ENCODE measurements around the gene E2F1.

Gene E2F1

GRCh38 chr20:33725607-33726264, 39.6 kb upstream of the E2F1 start:
- Histone ChIP-seq H3K4me3 (ENCODE audit: low read length) (no peak overlapping the region), H3K9me3 (ENCODE audit: control insufficient read depth, insufficient read depth, low read length) (no peaks in the 10 kb centered on the region), H3K36me3 (ENCODE audit: control insufficient read depth, insufficient read depth, low read length) (no peaks in the 10 kb centered on the region), H3K27me3 (ENCODE audit: control insufficient read depth, insufficient read depth, low read length) (no peaks in the 10 kb centered on the region), H3K27ac (ENCODE audit: low read length) (no peak overlapping the region), H3K4me1 (ENCODE audit: control insufficient read depth, insufficient read depth, low read length) (no peaks in the 10 kb centered on the region)
- no peak for DNase-seq (ENCODE audit: low read depth, low spot score)
- no CpG with 5 or more reads among the region's 7 CpGs for WGBS (ENCODE audit: insufficient coverage, insufficient read length)

DNA sequence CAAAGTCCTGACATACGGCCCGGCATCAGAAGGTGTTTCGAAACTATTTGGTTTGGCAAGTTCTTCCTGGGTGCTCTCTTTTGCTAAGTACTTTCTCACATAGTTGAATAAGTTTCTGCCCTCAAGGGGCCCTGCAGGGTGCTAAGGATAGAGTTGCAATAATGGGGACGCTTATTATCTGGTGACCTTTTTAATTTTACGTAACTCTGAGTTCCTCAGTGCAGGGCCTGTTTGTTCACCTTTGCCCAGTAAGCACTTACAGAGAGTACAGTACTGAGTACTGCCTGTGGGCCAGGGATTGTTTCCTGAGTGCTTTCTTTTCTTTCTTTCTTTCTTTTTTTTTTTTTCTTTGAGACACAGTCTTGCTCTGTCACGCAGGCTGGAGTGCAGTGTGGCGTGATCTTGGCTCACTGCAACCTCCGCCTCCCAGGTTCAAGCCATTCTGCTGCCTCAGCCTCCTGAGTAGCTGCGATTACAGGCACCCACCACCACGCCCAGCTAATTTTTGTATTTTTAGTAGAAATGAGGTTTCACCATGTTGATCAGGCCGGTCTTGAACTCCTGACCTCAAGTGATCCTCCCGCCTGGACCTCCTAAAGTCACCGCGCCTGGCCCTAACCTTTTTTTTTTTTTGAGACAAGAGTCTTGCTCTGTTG, 38.4 kb upstream of the E2F1 start:
- H3K36me3 ChIP-seq (ENCODE audit: control insufficient read depth, insufficient read depth, low read length): no peaks in the 10 kb centered on the region
- H3K9me3 ChIP-seq (ENCODE audit: control insufficient read depth, insufficient read depth, low read length): no peaks in the 10 kb centered on the region
- H3K27me3 ChIP-seq (ENCODE audit: control insufficient read depth, insufficient read depth, low read length): no peaks in the 10 kb centered on the region
- H3K27ac ChIP-seq (ENCODE audit: low read length): no peak overlapping the region
- no CpG with 5 or more reads among the region's 14 CpGs for WGBS (ENCODE audit: insufficient coverage, insufficient read length)
- DNase-seq (ENCODE audit: low read depth, low spot score): no peak
- no peak overlapping the region for H3K4me3 ChIP-seq (ENCODE audit: low read length)
- H3K4me1 ChIP-seq (ENCODE audit: control insufficient read depth, insufficient read depth, low read length): no peaks in the 10 kb centered on the region

DNA sequence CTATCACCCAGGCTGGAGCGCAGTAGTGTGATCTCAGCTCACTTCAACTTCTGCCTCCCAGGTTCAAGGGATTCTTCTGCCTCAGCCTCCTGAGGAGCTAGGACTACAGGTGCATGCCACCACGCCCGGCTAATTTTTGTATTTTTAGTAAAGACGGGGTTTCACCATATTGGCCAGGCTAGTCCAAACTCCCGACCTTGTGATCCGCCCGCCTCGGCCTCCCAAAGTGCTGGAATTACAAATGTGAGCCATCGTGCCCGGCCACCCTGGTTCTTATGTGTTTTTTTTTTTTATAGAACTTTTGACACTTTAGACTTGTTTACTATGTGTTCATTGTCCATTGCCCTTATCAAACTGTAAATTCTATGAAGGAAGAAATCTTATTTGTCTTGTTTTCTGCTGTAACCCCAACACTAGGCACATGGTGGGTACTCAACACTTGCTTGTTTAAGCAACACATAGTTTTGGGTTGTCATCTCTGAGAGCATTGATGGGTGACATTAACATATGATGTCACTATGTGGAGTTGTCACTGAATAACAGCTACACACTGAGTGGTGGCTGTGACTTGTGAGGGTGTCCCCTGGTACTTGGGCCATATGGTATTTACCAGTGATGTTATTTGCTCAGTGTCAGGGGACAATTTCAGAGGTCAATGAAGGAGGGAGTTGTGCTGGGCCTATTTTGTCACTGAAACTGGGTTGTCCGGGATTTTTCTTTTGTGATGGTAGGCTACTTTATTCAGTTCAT, 35.4 kb upstream of the E2F1 start:
- Histone ChIP-seq H3K27ac (ENCODE audit: low read length) (no peak overlapping the region), H3K36me3 (ENCODE audit: control insufficient read depth, insufficient read depth, low read length) (no peaks in the 10 kb centered on the region), H3K4me1 (ENCODE audit: control insufficient read depth, insufficient read depth, low read length) (peaks cover 2% of the 10 kb centered on the region; the same call in 1 of the 2 replicates), H3K27me3 (ENCODE audit: control insufficient read depth, insufficient read depth, low read length) (no peaks in the 10 kb centered on the region), H3K4me3 (ENCODE audit: low read length) (no peak overlapping the region), H3K9me3 (ENCODE audit: control insufficient read depth, insufficient read depth, low read length) (no peaks in the 10 kb centered on the region)
- no peak for DNase-seq (ENCODE audit: low read depth, low spot score)
- WGBS (ENCODE audit: insufficient coverage, insufficient read length): no CpG with 5 or more reads among the region's 11 CpGs

GRCh38 chr20:33719989-33720709, 34.0 kb upstream of the E2F1 start, which contains the start of gene PXMP4:
Gene PXMP4, minus strand, starts transcription at chr20:33720310. Its CDS starts 103 bp downstream, at chr20:33720207.
- peak; percentile 96 for DNase-seq (ENCODE audit: low read depth, low spot score)

GRCh38 chr20:33719277-33719988, 33.2 kb upstream of the E2F1 start:
- peaks cover 2% of the 10 kb centered on the region; the same call in 1 of the 2 replicates for H3K4me1 ChIP-seq (ENCODE audit: control insufficient read depth, insufficient read depth, low read length)
- no peak overlapping the region for H3K27ac ChIP-seq (ENCODE audit: low read length)
- WGBS (ENCODE audit: insufficient coverage, insufficient read length): no CpG with 5 or more reads among the region's 13 CpGs
- H3K36me3 ChIP-seq (ENCODE audit: control insufficient read depth, insufficient read depth, low read length): no peaks in the 10 kb centered on the region
- H3K4me3 ChIP-seq (ENCODE audit: low read length): peak overlapping the region; percentile 47; the same call in 1 of the 2 replicates
- DNase-seq (ENCODE audit: low read depth, low spot score): no peak
- no peaks in the 10 kb centered on the region for H3K9me3 ChIP-seq (ENCODE audit: control insufficient read depth, insufficient read depth, low read length)
- no peaks in the 10 kb centered on the region for H3K27me3 ChIP-seq (ENCODE audit: control insufficient read depth, insufficient read depth, low read length)

More at GRCh38 chr20:33719989-33720709, 34.0 kb upstream of the E2F1 start, which contains the start of gene PXMP4:
- WGBS (ENCODE audit: insufficient coverage, insufficient read length): no CpG with 5 or more reads among the region's 46 CpGs
- Histone ChIP-seq H3K9me3 (ENCODE audit: control insufficient read depth, insufficient read depth, low read length) (no peaks in the 10 kb centered on the region), H3K27ac (ENCODE audit: low read length) (no peak within 1 kb of the TSS), H3K27me3 (ENCODE audit: control insufficient read depth, insufficient read depth, low read length) (no peaks in the 10 kb centered on the region), H3K4me3 (ENCODE audit: low read length) (peak within 1 kb of the TSS; percentile 47), H3K36me3 (ENCODE audit: control insufficient read depth, insufficient read depth, low read length) (no peaks in the 10 kb centered on the region), H3K4me1 (ENCODE audit: control insufficient read depth, insufficient read depth, low read length) (peaks cover 2% of the 10 kb centered on the region; the same call in 1 of the 2 replicates)

- no CpG with 5 or more reads among the region's 2 CpGs for WGBS (ENCODE audit: insufficient coverage, insufficient read length)
- H3K27me3 ChIP-seq (ENCODE audit: control insufficient read depth, insufficient read depth, low read length): no peaks in the 10 kb centered on the region
- H3K4me1 ChIP-seq (ENCODE audit: control insufficient read depth, insufficient read depth, low read length): peaks cover 2% of the 10 kb centered on the region; the same call in 1 of the 2 replicates
- H3K36me3 ChIP-seq (ENCODE audit: control insufficient read depth, insufficient read depth, low read length): no peaks in the 10 kb centered on the region
- no peak for DNase-seq (ENCODE audit: low read depth, low spot score)
- H3K27ac ChIP-seq (ENCODE audit: low read length): no peak overlapping the region
- H3K4me3 ChIP-seq (ENCODE audit: low read length): no peak overlapping the region
- H3K9me3 ChIP-seq (ENCODE audit: control insufficient read depth, insufficient read depth, low read length): no peaks in the 10 kb centered on the region
Measured at GRCh38 chr20:33716498-33716897, 30.3 kb upstream of the E2F1 start.

DNA sequence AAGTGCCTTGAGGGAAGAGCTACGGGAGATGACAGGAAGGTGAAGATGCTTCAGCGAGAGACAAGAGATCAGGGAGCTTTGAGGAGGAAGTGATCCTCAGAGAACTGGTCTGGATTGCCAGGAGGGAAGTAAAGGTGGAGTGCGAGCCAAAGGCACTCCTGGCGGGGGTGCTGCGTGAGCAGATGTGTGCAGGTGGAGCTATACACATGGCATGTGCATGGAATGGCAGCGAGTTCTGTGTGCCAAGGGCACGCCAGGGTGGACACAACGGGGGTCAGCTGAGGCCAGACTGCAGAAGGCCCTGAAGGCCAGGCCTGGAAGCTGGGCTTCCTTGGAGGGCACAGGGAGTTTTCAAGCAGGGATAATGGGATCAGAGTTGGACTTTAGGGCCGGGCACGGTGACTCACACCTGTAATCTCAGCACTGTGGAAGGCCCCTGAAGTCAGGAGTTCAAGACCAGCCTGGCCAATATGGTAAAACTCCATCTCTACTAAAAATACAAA, 27.7 kb upstream of the E2F1 start:
- peaks cover 2% of the 10 kb centered on the region; the same call in 1 of the 2 replicates for H3K4me1 ChIP-seq (ENCODE audit: control insufficient read depth, insufficient read depth, low read length)
- H3K36me3 ChIP-seq (ENCODE audit: control insufficient read depth, insufficient read depth, low read length): no peaks in the 10 kb centered on the region
- WGBS (ENCODE audit: insufficient coverage, insufficient read length): no CpG with 5 or more reads among the region's 10 CpGs
- no peak for DNase-seq (ENCODE audit: low read depth, low spot score)
- H3K4me3 ChIP-seq (ENCODE audit: low read length): no peak overlapping the region
- H3K27ac ChIP-seq (ENCODE audit: low read length): no peak overlapping the region
- H3K9me3 ChIP-seq (ENCODE audit: control insufficient read depth, insufficient read depth, low read length): no peaks in the 10 kb centered on the region
- no peaks in the 10 kb centered on the region for H3K27me3 ChIP-seq (ENCODE audit: control insufficient read depth, insufficient read depth, low read length)

GRCh38 chr20:33711446-33711738, 25.2 kb upstream of the E2F1 start:
- no peak for DNase-seq (ENCODE audit: low read depth, low spot score)
- Histone ChIP-seq H3K9me3 (ENCODE audit: control insufficient read depth, insufficient read depth, low read length) (no peaks in the 10 kb centered on the region), H3K4me1 (ENCODE audit: control insufficient read depth, insufficient read depth, low read length) (peaks cover 2% of the 10 kb centered on the region; the same call in 1 of the 2 replicates), H3K4me3 (ENCODE audit: low read length) (no peak overlapping the region), H3K27me3 (ENCODE audit: control insufficient read depth, insufficient read depth, low read length) (no peaks in the 10 kb centered on the region), H3K36me3 (ENCODE audit: control insufficient read depth, insufficient read depth, low read length) (no peaks in the 10 kb centered on the region), H3K27ac (ENCODE audit: low read length) (no peak overlapping the region)
- WGBS (ENCODE audit: insufficient coverage, insufficient read length): no CpG with 5 or more reads among the region's 1 CpG

DNA sequence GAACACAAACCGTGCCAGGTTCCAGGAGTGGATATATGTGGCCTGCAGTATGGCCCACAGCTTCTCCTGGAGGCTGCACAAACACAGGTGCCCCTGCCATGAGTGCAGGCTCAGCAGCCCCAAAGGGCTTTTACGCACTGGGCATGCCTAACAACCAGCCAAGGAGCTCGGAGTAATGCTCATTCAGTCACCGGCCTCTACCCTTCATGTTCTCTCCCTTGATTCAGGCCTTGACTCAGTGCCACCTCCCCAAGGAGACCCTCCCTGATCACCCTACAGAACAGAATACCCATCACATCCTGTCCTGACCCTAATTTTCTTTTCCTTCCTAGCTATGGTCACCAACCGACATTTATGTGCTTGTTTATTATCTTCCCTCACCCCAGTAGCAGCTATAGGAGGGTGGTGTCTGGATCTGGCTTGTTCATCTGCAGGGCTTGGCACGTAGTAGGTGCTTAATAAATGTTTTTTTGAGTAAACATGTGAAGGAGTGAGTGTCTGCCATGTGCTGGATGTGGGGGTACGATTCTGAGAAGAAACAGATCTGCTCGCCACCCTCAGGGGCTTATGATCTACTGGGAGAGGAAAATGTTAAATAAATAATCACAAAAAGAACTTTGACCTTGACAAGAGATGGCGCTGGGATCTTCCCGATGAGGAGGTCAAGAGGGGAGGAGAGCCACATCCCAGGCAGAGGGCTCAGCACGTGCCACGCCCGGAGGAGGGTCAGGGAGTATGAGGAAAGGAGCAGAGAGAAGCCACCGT, 24.7 kb upstream of the E2F1 start:
- peaks cover 2% of the 10 kb centered on the region; the same call in 1 of the 2 replicates for H3K4me1 ChIP-seq (ENCODE audit: control insufficient read depth, insufficient read depth, low read length)
- H3K4me3 ChIP-seq (ENCODE audit: low read length): no peak overlapping the region
- no peaks in the 10 kb centered on the region for H3K36me3 ChIP-seq (ENCODE audit: control insufficient read depth, insufficient read depth, low read length)
- no peak for DNase-seq (ENCODE audit: low read depth, low spot score)
- WGBS (ENCODE audit: insufficient coverage, insufficient read length): no CpG with 5 or more reads among the region's 14 CpGs
- no peaks in the 10 kb centered on the region for H3K9me3 ChIP-seq (ENCODE audit: control insufficient read depth, insufficient read depth, low read length)
- H3K27me3 ChIP-seq (ENCODE audit: control insufficient read depth, insufficient read depth, low read length): no peaks in the 10 kb centered on the region
- no peak overlapping the region for H3K27ac ChIP-seq (ENCODE audit: low read length)

All from iPS DF 6.9 (cell line).